Brain microvascular endothelial cell (primary cell): ENCODE data around the gene DOCK2.
A peak's percentile ranks its signal among the peaks of the same experiment; 100 is the strongest.

ENCODE experiments used
- DNase-seq: peaks from one replicate; pipeline ENCODE4 v3.0.0-alpha.2; 2020
- H3K27ac ChIP-seq: fragments of 250-450 bp; sonication (Bioruptor Pico); 2 replicates; pipeline ENCODE4 v1.5.1; 2020; ENCODE audit warnings: mild to moderate bottlenecking, moderate library complexity
- H3K27me3 ChIP-seq: fragments of 250-450 bp; sonication (Bioruptor Pico); replicated peaks from 2 replicates; pipeline ENCODE4 v1.5.1; 2020; ENCODE audit warnings: mild to moderate bottlenecking
- H3K36me3 ChIP-seq: fragments of 250-450 bp; sonication (Bioruptor Pico); replicated peaks from 2 replicates; pipeline ENCODE4 v1.5.1; 2020; ENCODE audit warnings: mild to moderate bottlenecking
- H3K4me3 ChIP-seq: 2 replicates; pipeline ENCODE4 v1.5.1; 2011; ENCODE audit warnings: low read depth, mild to moderate bottlenecking, control low read depth, low read length, moderate library complexity
- in situ Hi-C: cut with HindIII; loops from 2 replicates; pipeline ENCODE4 v1.10.0; 2017; ENCODE audit warnings: low sequenced_read_pairs, low pct_ligation_motif_present
- TF ChIP-seq, protein P1 (sequence below): IDR thresholded peaks from 2 replicates; pipeline ENCODE4 v1.5.1; 2011; ENCODE audit warnings: low read depth, mild to moderate bottlenecking, moderate library complexity, low read length, control low read depth, inconsistent platforms; ENCODE audit errors: missing control alignments

The DOCK2 gene

DNA sequence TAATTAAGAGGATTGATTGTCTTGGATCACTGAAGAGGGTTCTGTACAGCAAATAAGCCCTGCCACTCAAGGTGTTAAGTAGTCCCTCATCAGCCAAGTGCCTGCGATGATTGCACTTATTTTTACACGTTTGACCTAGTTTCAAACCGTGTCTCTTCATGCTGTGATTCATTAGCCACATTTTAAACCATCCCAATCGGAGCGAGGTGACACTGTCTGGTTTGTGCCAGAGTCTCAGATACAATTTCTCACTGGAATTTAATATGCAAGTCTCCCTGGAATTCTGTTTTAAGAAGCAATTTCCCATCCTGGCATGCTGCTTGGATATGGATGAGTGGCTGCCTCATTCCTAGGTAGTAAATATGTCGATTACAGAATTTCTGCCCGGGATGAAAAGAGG lies 341.6 kb downstream of the DOCK2 start:
- peak overlapping the region; percentile 80 for H3K4me3 ChIP-seq
- no peaks in the 10 kb centered on the region for H3K27me3 ChIP-seq
- no peaks in the 10 kb centered on the region for H3K36me3 ChIP-seq
- in situ Hi-C loops, result no loop called here
- TF ChIP-seq, protein P1, sequence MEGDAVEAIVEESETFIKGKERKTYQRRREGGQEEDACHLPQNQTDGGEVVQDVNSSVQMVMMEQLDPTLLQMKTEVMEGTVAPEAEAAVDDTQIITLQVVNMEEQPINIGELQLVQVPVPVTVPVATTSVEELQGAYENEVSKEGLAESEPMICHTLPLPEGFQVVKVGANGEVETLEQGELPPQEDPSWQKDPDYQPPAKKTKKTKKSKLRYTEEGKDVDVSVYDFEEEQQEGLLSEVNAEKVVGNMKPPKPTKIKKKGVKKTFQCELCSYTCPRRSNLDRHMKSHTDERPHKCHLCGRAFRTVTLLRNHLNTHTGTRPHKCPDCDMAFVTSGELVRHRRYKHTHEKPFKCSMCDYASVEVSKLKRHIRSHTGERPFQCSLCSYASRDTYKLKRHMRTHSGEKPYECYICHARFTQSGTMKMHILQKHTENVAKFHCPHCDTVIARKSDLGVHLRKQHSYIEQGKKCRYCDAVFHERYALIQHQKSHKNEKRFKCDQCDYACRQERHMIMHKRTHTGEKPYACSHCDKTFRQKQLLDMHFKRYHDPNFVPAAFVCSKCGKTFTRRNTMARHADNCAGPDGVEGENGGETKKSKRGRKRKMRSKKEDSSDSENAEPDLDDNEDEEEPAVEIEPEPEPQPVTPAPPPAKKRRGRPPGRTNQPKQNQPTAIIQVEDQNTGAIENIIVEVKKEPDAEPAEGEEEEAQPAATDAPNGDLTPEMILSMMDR, result no peak
- DNase-seq, result no peak
- H3K27ac ChIP-seq, result no peak overlapping the region

DNA sequence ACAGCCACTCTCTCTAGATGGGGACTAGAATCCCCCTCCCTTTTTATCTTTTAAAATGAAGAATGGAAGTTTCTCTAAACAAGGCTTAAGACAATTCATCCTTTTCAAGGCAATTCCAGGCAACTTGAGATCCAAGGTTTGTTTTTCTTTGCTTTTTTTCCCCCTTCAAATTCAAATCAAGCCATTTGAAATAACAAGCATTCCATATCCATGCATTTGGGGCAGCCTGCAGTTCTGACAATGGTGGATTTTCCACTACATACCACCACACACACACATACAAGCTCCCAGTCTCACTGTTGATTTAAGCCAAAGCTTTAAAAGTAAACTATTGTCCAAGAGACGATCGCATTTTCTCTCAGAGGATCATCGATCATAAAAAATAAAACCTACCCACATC lies 342.8 kb downstream of the DOCK2 start:
- in situ Hi-C loops, result no loop called here
- peak overlapping the region; percentile 80 for H3K4me3 ChIP-seq
- TF ChIP-seq, protein P1, result no peak

DNA sequence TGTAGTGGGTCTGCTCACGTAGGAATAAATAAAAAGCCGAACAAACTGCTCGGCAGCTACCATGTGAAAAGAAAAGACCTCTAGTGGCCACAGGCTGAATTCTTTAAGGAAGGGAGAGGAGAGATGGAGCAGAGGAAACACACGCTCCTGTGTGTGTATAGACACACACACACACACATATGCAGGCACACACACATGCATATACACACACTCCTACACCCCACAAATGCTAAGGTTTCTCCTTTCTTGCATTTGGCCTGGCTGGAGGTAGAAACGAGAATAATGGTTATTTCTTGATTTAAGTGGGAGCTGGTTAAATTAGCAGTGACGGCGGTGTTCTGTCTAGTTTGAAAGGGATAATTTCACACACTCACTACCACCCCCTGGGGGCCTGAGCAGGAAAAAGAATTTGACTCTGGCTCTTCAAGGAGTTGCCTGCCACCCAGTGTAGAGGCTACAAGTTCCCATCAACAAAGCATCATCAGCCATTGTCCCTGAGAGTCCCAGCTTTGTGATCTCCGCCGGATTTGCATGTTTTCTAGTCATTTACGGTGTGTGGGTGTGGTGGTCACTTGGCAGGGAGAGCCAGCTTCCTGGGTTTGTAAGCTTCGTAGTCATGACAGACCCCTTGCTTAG lies 343.5 kb downstream of the DOCK2 start, which contains the start of gene INSYN2B:
Gene INSYN2B, minus strand, starts transcription at position 78 of the 636 bp plus-strand sequence. CDS start 96,597 bp downstream, outside the sequence.
- peak; percentile 94 for DNase-seq
- H3K27me3 ChIP-seq, result no peaks in the 10 kb centered on the region
- H3K36me3 ChIP-seq, result no peaks in the 10 kb centered on the region
- peak within 1 kb of the TSS; percentile 9 for H3K27ac ChIP-seq
- peak within 1 kb of the TSS; percentile 80 for H3K4me3 ChIP-seq
- TF ChIP-seq, protein P1, result peak; percentile 74
- in situ Hi-C loops, result no loop called here

More for the DNA sequence above, 342.8 kb downstream of the DOCK2 start:
- H3K27ac ChIP-seq, result peak overlapping the region; percentile 9
- H3K36me3 ChIP-seq, result no peaks in the 10 kb centered on the region
- no peak for DNase-seq
- no peaks in the 10 kb centered on the region for H3K27me3 ChIP-seq

DNA sequence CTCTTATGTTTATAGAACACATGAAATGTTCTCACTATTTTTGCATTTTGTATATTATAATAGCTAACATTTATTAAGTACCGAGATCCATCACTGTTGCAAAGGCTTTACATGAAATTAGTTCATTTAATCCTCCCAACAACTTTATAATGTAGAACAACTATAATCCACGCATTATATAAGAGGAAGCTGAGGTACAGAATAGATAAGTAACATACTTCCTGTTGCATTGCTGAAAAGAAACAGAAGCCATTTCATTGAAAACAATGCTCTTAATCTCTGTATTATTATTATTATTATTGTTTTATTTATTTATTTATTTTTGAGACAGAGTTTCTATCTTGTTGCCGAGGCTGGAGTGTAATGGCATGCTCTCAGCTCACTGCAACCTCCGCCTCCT lies 351.1 kb downstream of the DOCK2 start:
- Histone ChIP-seq H3K27ac (no peak overlapping the region), H3K4me3 (no peak overlapping the region), H3K27me3 (no peaks in the 10 kb centered on the region), H3K36me3 (no peaks in the 10 kb centered on the region)
- DNase-seq, result no peak
- in situ Hi-C loops, result no loop called here
- TF ChIP-seq, protein P1, result no peak

DNA sequence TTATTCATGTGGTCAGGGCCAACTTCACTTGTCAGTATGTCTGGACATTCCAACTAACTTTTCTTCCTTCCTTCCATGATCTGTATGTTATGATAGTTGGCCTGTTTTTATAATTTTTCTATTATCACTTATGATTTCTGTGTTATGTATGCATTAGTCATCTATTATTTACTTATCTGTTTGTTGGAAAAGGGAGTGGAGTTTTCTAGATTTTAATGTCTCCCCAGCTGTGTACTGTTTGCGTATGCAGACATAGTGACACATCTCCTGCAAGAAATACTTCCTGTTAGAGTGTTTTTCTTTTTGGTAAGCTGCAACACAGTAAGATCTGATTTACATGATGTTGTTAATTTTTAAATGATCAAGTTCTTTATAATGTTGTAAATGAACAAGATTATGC lies 351.9 kb downstream of the DOCK2 start:
- in situ Hi-C loops, result no loop called here
- peak overlapping the region; percentile 38 for H3K27ac ChIP-seq
- TF ChIP-seq, protein P1, result no peak
- no peaks in the 10 kb centered on the region for H3K36me3 ChIP-seq
- no peaks in the 10 kb centered on the region for H3K27me3 ChIP-seq
- H3K4me3 ChIP-seq, result no peak overlapping the region
- DNase-seq, result peak; percentile 41

DNA sequence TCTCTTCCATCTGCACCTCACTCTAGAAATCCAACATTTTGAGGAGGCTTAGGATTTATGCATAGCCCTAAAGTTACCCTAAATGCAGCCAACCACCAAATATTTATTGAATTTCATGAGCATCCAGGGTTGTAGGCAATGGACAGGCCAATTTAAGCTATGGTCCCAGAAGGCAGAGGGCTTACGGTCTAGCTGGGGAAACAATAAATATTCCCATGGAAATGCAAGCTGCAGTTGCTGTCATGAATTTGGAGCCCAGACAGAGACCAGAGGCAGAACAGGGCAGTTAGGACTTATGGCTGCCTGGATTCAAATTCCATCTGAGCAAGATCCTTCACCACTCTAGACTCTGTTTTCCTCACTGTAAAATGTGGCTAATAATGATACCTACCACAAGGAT lies 352.3 kb downstream of the DOCK2 start:
- TF ChIP-seq, protein P1, result no peak
- no peaks in the 10 kb centered on the region for H3K36me3 ChIP-seq
- H3K4me3 ChIP-seq, result no peak overlapping the region
- H3K27ac ChIP-seq, result peak overlapping the region; percentile 38
- in situ Hi-C loops, result no loop called here
- DNase-seq, result no peak
- H3K27me3 ChIP-seq, result no peaks in the 10 kb centered on the region
